OCI-LY3 (cell line): Measurements from ENCODE around the gene ASCC1.

Experiments used
- H2AFZ ChIP-seq: fragments of 200-600, 300-600 bp; shearing (Covaris generic); 2 replicates; pipeline ENCODE4 v1.6.0; 2014; ENCODE audit warnings: antibody characterized with exemption, low read depth, low read length
- H3K27ac ChIP-seq: fragments of 200-600, 300-600 bp; sonication (generic); 2 replicates; pipeline ENCODE4 v1.5.1; 2014; ENCODE audit warnings: mild to moderate bottlenecking, low read length, moderate library complexity, mixed read lengths
- H3K27me3 ChIP-seq: fragments of 200-600, 300-600 bp; sonication (generic); 2 replicates; pipeline ENCODE4 v1.6.1; 2014; ENCODE audit warnings: low read depth, low read length, mixed read lengths
- H3K36me3 ChIP-seq: fragments of 200-600, 300-600 bp; sonication (generic); replicated peaks from 2 replicates; pipeline ENCODE3; 2014; ENCODE audit warnings: low read depth, low read length, mixed read lengths
- H3K4me1 ChIP-seq: fragments of 300-600, 200-600 bp; sonication (generic); 2 replicates; pipeline ENCODE4 v1.6.1; 2014; ENCODE audit warnings: low read length, mixed read lengths
- H3K4me2 ChIP-seq: fragments of 200-600, 300-600 bp; sonication (generic); 2 replicates; pipeline ENCODE4 v1.6.1; 2014; ENCODE audit warnings: low read length, mixed read lengths
- H3K4me3 ChIP-seq: fragments of 300-600, 200-600 bp; sonication (generic); 2 replicates; pipeline ENCODE4 v1.5.1; 2014; ENCODE audit warnings: antibody characterized with exemption, mild to moderate bottlenecking, low read length, moderate library complexity
- H3K79me2 ChIP-seq: fragments of 300-600, 200-600 bp; shearing (Covaris generic); 2 replicates; pipeline ENCODE4 v1.6.1; 2014; ENCODE audit warnings: mild to moderate bottlenecking, low read length, mixed read lengths
- H3K9ac ChIP-seq: fragments of 300-600, 200-600 bp; shearing (Covaris generic); 2 replicates; pipeline ENCODE4 v1.6.0; 2014; ENCODE audit warnings: mild to moderate bottlenecking, low read length, moderate library complexity
- H3K9me3 ChIP-seq: fragments of 200-600, 300-600 bp; shearing (Covaris generic); 2 replicates; pipeline ENCODE4 v1.6.1; 2014; ENCODE audit warnings: low read length, mixed read lengths; ENCODE audit not compliant: insufficient read depth
- H4K20me1 ChIP-seq: fragments of 200-600, 300-600 bp; sonication (generic); 2 replicates; pipeline ENCODE4 v1.6.1; 2016; ENCODE audit warnings: low read length, mixed read lengths; ENCODE audit not compliant: insufficient read depth
- EZH2phosphoT487 ChIP-seq: fragments of 200-600 bp; shearing (Covaris generic); IDR thresholded peaks from 2 replicates; pipeline ENCODE4 v1.6.1; 2018; ENCODE audit warnings: antibody characterized with exemption, mixed run types, low read depth
- TF ChIP-seq, protein P1 (sequence below): fragments of 200-600, 300-600 bp; sonication (generic); IDR thresholded peaks from 2 replicates; pipeline ENCODE4 v1.5.1; 2014; ENCODE audit warnings: antibody characterized with exemption, low read length, low read depth

The ASCC1 gene

DNA sequence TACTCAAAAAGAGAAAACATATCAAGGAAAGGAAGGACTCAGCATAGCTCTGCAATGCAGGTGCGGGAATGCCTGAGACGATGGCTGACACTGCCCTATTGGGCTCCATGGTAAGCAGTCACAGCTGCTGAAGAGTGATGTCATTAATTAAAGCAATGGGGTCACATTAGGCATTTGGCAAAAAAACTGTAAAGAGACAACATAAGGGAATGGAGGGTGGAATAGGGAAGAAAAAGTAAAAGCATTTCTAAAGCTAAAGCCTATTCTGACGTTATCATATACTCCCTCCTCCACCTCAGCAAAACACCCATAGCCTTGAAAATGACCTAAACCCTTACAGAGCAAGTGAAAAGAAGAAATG lies 89.2 kb downstream of the ASCC1 start:
- H3K27ac ChIP-seq, result no peak overlapping the region
- TF ChIP-seq EZH2phosphoT487, result no peak
- TF ChIP-seq, protein P1, sequence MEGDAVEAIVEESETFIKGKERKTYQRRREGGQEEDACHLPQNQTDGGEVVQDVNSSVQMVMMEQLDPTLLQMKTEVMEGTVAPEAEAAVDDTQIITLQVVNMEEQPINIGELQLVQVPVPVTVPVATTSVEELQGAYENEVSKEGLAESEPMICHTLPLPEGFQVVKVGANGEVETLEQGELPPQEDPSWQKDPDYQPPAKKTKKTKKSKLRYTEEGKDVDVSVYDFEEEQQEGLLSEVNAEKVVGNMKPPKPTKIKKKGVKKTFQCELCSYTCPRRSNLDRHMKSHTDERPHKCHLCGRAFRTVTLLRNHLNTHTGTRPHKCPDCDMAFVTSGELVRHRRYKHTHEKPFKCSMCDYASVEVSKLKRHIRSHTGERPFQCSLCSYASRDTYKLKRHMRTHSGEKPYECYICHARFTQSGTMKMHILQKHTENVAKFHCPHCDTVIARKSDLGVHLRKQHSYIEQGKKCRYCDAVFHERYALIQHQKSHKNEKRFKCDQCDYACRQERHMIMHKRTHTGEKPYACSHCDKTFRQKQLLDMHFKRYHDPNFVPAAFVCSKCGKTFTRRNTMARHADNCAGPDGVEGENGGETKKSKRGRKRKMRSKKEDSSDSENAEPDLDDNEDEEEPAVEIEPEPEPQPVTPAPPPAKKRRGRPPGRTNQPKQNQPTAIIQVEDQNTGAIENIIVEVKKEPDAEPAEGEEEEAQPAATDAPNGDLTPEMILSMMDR, result no peak

DNA sequence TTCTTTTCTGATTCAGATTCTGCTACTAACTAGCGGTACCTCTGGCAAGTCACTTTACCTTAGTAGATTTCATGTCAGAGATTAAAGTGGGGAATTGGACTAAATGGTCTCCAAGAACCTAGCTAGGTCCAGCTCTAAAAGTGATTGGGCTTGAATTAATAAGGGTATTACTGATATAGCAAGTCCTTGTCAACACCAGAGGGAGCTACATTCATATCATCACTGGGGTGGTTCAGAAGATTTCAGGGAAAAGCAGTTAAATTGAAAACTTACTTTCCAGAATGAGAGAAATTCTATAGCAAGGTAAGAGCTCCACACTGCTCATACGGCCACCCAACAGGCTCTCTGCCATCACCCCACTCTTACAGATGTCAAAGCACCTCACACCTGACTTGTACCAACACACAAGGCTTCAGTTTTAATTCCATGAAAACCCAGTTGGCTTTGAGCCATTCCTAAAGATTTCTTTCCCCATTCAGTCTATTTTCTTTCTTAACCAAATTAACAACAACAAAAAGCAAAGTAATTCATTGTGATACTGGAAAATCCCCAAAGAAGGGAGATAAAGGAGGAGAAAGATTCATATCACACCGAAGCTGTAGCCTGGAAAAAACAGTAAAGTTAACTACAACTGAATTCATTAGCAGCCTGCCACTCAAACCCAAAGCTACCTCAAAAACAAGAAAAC lies 89.7 kb downstream of the ASCC1 start:
- Histone ChIP-seq H3K27me3 (no peaks in the 10 kb centered on the region), H3K9ac (no peak overlapping the region), H3K27ac (no peak overlapping the region), H3K4me1 (no peaks in the 10 kb centered on the region), H3K79me2 (no peaks in the 10 kb centered on the region), H3K4me3 (no peak overlapping the region), H2AFZ (no peak overlapping the region), H3K4me2 (no peak overlapping the region), H4K20me1 (no peaks in the 10 kb centered on the region), H3K9me3 (no peaks in the 10 kb centered on the region), H3K36me3 (no peaks in the 10 kb centered on the region)
- TF ChIP-seq, protein P1, result peak; percentile 46
- no peak for TF ChIP-seq EZH2phosphoT487

More for the DNA sequence above, 89.2 kb downstream of the ASCC1 start:
- Histone ChIP-seq H3K4me2 (no peak overlapping the region), H3K79me2 (no peaks in the 10 kb centered on the region), H3K36me3 (no peaks in the 10 kb centered on the region), H2AFZ (no peak overlapping the region), H3K4me1 (peaks cover 4% of the 10 kb centered on the region; the same call in 1 of the 2 replicates), H3K9ac (no peak overlapping the region), H4K20me1 (no peaks in the 10 kb centered on the region), H3K9me3 (no peaks in the 10 kb centered on the region), H3K27me3 (no peaks in the 10 kb centered on the region), H3K4me3 (no peak overlapping the region)

DNA sequence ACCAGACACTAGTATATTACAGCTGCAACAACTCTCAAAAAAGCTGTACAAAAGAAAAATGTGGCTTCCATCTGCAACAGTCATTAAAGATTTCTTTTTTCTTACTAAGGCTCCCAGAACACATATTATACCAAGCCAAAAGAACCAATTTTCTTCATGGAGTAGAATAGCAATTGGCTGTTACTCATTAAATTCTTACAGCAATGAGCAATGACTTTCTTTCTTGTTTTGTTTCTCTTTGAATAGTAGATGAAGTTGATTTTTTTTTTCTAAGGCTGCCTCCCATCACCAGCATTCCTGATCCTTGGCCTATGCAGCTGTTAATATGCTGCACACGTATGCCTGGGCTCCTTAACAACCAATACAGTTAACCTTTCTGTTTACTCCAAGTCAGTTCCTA lies 91.1 kb downstream of the ASCC1 start:
- no peak overlapping the region for H2AFZ ChIP-seq
- no peaks in the 10 kb centered on the region for H4K20me1 ChIP-seq
- H3K4me1 ChIP-seq, result no peaks in the 10 kb centered on the region
- no peaks in the 10 kb centered on the region for H3K79me2 ChIP-seq
- no peaks in the 10 kb centered on the region for H3K36me3 ChIP-seq
- H3K27ac ChIP-seq, result no peak overlapping the region
- no peak overlapping the region for H3K4me3 ChIP-seq
- H3K27me3 ChIP-seq, result no peaks in the 10 kb centered on the region
- no peak overlapping the region for H3K9ac ChIP-seq
- TF ChIP-seq EZH2phosphoT487, result no peak
- TF ChIP-seq, protein P1, result no peak
- no peak overlapping the region for H3K4me2 ChIP-seq
- no peaks in the 10 kb centered on the region for H3K9me3 ChIP-seq

DNA sequence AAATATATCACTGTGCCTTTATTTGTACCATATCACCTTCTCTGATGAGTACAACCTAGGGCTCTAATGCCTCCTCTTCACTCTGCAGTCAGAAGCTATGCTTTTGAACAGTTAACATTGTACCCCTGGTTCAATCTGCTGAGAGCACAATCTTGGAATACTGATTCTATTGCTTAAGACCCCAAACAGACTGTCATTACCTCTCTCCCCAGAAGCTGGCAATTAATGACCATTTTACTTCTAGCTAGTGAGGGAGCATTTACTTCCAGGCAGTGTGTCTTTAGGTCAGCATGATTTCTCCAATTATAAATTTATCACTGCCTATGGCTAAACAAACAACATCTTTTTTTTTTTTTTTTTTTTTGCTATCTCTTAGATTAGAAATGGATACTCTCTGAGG lies 91.7 kb downstream of the ASCC1 start:
- Histone ChIP-seq H3K4me2 (no peak overlapping the region), H3K9ac (no peak overlapping the region), H3K27ac (no peak overlapping the region), H3K79me2 (no peaks in the 10 kb centered on the region), H3K4me3 (no peak overlapping the region), H3K36me3 (no peaks in the 10 kb centered on the region), H4K20me1 (no peaks in the 10 kb centered on the region), H3K9me3 (no peaks in the 10 kb centered on the region), H3K4me1 (no peaks in the 10 kb centered on the region), H2AFZ (no peak overlapping the region), H3K27me3 (no peaks in the 10 kb centered on the region)
- TF ChIP-seq, protein P1, result no peak
- no peak for TF ChIP-seq EZH2phosphoT487
